HG03064 (cell line): ENCODE results near the gene APLP1.
"Not testable (repeated sequence)": the region's sequence is repeated elsewhere in the genome, so short reads cannot be mapped to it uniquely, and the experiment has no call there.

Experiments used
- ATAC-seq: cut with Tn5 transposase; IDR thresholded peaks from one replicate; pipeline ENCODE4 v1.9.1; 2021; ENCODE audit warnings: low read depth; ENCODE audit not compliant: unreplicated experiment

Gene APLP1

DNA sequence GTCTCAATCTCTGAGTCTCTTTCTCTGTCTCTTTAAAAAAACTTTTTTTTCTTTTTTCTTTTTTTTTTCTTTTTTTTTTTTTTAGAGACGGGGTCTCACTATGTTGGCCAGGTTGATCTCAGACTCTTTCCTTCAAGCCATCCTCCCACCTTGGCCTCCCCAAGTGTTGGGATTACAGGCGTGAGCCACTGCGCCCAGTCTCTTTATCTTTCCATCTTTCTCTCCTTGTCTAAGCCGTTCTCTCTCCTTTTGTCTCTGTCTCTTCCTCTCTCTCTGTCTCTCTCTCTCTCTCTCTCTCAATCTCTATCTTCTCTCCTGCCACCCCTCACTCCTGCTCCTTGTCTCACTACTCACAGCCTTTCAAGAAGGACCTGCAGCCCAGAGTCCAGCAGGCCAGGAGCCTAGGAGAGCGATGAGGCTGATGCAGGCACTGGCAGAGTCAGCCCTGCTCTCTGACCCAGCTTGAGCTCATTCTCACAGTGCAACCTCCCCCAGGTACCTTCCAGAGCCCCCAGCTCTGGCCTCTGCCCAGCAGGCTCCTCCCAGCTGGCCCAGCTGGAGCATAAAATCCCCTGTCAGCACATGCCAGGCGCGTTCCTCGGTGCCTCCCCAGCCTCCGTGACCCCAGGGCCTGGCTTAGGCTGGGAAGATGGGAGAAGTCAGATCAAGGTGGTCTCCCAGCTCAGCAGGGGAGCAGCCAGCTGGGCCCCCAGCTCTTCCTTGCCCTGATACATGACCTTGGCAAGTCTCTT, 16.2 kb upstream of the APLP1 start, which contains the start of gene NPHS1:
Gene NPHS1, minus strand, starts transcription at position 476 of the 752 bp plus-strand sequence. CDS start 667 bp downstream, outside the sequence.
- ATAC-seq = no peak

DNA sequence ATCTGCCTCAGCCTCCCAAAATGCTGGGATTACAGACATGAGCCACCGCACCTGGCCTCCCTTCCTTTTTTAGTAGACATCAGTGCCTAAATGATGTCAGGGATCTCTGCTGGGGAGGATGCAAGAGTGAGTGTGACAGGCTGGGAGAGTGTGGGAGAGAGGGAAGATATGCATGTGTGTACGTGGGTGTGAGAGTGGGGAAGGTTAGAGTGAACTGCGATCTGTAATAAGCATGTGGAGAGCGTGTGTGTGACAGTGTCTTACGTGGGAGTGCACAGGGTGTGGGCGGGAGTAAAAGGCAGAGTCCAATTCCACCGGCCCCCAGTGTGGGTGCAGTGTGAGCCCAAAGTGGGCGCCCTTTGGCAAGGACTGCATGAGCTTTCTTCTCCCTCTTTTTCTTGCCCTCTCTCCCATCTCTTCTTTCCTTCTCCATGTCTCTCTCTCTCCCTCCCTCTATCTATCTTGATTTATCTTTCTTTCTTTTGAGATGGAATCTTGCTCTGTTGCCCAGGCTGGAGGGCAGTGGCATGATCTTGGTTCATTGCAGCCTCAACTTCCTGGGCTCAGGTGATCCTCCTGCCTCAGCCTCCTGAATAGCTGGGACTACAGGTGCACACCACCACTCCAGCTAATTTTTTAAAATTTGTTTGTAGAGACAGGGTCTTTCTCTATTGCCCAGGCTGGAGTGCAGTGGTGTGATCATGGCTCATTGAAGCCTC, 15.2 kb upstream of the APLP1 start:
- ATAC-seq = no peak

DNA sequence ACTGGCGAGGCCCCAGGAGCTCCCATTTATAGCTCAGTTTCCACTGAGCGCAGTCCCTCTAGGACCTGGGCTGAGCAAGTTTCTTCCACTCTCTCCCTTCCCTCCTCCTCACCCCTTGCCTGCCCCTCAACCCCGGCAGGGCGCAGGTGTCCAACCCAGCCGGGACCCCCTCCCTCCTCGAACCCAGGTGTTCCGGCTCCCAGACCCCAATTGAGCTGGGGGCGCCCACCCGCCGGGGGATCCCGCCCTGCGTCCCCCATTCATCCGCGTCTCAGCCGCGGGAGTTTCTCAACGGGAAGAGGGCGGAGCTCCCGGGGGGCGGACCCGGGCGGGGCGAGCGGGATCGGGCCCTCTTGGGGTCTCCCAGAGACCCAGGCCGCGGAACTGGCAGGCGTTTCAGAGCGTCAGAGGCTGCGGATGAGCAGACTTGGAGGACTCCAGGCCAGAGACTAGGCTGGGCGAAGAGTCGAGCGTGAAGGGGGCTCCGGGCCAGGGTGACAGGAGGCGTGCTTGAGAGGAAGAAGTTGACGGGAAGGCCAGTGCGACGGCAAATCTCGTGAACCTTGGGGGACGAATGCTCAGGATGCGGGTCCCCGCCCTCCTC, 11.7 kb upstream of the APLP1 start, which contains the start of gene KIRREL2:
Gene KIRREL2, plus strand, starts transcription at position 366 of the 604 bp plus-strand sequence. Its CDS starts 209 bp downstream, at position 575.
- ATAC-seq = no peak

DNA sequence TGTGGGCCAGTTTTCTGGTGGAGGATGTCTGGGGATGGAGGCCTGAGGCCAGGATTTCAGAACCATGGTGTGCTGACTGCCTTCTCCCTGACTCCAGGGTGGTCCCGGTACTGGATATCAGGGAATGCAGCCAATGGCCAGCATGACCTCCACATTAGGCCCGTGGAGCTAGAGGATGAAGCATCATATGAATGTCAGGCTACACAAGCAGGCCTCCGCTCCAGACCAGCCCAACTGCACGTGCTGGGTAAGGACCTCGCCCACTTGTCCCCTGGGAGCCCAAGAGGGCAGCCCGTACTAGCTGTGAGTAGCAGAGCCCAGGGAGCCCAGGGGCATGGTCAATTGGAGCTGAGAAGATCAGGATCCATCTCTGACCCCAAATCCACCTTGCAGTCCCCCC, 10.1 kb upstream of the APLP1 start:
- no peak for ATAC-seq

DNA sequence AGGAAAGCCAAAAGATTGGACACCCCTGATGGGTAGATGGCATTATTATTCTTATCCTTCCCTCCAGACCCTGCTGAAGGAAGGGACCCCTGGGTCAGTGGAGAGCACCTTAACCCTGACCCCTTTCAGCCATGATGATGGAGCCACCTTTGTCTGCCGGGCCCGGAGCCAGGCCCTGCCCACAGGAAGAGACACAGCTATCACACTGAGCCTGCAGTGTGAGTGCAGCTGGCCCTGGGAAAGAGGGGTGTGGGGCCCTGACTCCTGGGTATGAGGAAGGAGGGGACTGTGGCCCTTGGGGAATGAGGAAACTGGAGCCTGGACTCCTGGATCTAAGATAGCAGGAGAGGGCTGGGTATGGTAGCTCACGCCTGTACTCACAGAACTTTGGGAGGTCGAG, 9.0 kb upstream of the APLP1 start:
- no peak for ATAC-seq

DNA sequence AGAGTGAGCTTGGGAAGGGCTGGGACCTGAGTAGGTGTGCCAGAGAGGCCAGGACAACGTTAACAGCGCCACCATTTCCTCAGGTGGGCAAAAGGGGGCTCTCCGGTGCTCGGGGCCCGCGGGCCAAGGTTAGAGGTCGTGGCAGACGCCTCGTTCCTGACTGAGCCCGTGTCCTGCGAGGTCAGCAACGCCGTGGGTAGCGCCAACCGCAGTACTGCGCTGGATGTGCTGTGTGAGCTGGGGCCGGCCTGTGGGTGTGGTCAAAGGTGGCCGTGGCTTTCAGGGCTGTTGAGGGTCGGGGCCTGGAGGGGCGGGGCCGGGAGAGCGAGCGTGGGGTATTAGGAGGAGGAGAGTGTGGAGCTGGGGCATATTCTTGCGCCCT, 7.9 kb upstream of the APLP1 start:
- ATAC-seq = no peak

DNA sequence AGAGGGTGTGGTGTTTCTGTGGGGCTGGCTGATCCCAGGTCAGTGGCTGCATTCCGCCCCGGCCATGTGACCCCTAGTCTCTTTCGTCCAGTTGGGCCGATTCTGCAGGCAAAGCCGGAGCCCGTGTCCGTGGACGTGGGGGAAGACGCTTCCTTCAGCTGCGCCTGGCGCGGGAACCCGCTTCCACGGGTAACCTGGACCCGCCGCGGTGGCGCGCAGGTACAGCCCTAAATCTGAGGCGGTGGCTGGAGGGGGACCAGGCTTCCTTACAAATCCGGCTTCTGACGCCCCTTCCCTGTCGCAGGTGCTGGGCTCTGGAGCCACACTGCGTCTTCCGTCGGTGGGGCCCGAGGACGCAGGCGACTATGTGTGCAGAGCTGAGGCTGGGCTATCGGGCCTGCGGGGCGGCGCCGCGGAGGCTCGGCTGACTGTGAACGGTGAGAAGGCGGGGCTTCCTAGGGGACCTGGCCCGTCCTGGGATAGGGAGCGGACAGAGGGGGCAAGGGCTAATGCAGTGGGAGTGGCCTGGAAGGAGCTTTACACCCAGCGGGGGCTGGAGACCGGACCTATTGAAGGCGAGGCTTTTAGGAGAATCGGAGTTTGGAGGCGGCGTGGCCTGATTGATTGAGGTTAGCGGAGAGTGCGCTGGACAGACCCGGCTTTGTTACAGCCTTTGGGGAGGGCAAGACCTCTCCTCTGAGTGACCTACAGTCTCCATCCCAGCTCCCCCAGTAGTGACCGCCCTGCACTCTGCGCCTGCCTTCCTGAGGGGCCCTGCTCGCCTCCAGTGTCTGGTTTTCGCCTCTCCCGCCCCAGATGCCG, 7.3 kb upstream of the APLP1 start:
- ATAC-seq = no peak

DNA sequence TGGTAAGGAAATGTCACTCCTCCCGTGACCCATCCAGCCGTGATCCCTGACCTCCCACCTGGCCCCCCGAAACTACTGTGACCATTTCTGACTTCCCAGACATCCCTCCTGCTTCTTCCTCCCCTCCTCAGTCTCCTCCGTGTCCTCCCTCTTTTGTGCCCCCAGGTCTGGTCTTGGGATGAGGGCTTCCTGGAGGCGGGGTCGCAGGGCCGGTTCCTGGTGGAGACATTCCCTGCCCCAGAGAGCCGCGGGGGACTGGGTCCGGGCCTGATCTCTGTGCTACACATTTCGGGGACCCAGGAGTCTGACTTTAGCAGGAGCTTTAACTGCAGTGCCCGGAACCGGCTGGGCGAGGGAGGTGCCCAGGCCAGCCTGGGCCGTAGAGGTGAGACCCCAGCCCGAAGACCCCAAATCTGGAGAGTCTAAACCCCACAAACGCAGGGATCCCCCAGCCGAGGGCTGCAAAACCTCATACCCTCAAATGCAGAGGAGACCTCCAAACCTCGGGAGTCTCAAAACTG, 6.7 kb upstream of the APLP1 start:
- ATAC-seq = no peak

DNA sequence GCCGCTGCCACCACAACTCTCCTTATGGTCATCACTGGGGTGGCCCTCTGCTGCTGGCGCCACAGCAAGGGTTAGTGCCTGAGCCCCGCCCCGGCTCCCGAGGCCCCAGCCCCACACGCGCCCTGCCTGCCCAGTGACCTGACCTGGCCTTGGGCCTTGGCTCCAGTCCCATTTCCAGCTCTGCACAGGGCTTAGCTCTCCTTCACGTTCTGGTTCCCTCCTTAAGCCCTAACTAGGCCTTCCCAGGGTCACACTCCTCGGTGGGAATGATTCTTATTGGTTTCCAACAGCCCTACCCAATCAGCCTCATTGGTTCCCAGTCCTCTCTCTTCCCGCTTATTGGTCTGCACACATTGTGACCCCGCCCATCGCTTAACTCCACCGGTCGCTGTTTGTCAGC, 5.8 kb upstream of the APLP1 start:
- ATAC-seq = no peak

DNA sequence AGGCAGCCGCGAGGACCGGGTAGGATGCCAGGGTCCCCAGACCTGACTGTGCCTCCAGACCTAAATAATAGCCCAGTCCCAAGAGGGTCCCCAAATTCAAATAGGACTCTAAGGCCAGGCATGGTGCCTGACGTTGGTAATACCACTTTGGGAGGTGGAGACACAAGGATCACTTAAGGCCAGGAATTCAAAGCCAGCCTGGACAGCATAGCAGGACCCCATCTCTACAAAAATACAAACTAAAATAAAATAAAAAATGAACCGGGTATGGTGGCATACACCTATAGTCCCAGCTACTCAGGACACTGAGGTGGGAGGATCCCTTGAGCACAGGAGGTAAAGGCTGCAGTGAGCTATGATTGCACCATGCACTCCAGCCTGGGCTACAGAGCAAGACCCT, 5.4 kb upstream of the APLP1 start:
- ATAC-seq = no peak

DNA sequence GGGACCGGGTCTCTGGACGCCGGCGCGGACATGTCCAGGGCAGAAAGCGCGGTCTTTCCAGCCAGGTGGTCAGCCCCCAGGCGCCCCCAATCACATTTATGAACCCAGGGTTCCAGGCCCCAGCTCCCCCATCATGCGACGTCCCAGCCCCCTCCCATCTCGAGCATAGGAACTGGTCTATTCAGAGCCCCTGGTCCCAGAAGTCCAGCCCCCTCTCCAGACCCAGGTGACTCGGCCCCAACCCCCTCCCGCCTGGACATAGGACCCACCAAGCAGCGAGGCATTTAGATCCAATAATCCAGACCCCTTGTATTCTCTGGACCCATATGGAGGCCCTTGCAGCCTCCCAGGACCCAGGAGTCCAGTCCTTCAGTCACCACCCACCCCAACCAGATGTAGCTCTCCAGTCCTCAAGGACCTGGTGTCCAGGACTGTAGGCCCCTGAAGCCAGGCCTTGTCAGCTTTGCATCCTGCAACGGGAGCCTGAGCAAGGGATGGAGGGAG, 501 bp downstream of the APLP1 start:
- ATAC-seq = no peak

DNA sequence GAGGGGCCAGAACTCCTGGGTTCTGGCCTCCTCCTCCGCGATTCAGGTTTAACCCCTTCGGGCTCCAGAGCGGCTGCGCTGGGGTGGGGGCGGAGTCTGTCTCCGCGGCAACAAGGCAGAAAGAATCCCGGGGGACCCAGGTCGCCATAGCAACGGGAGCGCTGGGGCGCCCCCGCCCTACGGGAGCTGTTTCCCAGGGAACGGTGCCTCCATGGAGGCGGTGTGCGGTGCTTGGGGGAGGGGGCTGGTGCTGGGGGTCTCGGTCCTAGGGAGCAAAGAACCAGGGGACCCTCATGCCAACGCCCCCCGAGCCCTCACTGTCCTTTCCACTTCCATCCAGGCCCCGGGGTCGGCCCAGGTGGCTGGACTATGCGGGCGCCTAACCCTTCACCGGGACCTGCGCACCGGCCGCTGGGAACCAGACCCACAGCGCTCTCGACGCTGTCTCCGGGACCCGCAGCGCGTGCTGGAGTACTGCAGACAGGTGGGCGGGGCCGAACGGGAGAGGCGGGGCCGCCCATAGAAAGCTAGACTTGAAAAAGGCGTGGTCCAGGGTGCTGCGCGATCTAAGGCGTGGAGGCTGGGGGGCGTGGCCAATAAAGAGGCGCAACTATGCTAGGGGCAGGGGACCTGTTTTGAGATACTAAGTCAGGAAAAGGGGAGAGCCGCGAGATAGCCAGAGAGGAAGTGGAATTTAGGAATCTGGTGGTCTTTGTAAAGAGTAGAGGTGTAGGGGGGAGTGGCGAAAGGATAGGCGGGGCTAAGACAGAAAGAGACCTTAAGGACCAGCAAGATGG, 1.2 kb downstream of the APLP1 start:
- no peak for ATAC-seq

DNA sequence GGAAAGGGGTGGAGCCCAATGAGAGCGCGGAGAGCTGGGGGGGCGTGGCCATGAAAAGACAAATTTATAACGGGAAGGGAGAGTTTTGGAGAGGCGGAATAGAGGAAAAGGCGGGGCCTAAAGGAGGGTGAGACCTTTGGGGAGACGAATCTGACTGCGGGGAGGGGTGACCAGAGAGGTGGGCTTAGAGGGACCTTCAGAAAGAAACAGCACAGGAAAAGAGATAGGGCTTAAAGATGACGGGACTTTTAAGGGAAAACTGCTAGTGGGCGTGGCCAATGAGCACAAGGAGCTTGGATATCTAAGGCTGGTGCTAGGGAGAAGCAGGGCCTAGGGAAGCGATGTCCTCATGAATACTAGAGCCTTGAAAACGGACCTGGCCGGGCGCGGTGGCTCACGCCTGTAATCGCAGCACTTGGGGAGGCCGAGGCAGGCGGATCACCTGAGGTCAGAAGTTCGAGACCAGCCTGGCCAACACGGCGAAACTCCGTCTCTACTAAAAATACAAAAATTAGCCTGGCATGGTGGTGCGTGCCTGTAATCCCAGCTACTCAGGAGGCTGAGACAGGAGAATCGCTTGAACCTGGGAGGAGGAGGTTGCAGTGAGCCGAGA, 1.9 kb downstream of the APLP1 start:
- ATAC-seq = not testable (repeated sequence)

DNA sequence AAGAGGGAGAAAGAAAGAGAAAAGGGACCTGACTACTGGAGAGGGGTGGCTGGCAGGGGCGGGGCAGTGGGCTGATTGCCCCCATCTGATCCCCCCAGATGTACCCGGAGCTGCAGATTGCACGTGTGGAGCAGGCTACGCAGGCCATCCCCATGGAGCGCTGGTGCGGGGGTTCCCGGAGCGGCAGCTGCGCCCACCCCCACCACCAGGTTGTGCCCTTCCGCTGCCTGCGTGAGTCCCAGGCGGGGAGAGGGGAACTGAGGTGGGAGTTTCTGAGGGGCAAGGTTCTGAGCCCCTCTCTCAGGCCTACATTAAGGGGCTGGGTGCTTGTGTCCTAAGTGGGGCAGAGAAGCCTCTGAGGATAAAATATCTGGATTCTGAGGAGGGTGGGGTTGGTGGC, 2.4 kb downstream of the APLP1 start:
- ATAC-seq = no peak

DNA sequence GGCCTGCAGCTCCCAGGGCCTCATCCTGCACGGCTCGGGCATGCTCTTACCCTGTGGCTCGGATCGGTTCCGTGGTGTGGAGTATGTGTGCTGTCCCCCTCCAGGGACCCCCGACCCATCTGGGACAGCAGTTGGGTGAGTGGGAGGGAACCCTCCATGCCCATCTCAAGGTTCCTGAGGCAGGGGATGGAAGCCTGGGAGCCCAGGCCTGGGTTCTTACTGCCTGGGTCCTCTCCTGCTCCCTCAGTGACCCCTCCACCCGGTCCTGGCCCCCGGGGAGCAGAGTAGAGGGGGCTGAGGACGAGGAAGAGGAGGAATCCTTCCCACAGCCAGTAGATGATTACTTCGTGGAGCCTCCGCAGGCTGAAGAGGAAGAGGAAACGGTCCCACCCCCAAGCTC, 3.2 kb downstream of the APLP1 start:
- ATAC-seq = no peak

DNA sequence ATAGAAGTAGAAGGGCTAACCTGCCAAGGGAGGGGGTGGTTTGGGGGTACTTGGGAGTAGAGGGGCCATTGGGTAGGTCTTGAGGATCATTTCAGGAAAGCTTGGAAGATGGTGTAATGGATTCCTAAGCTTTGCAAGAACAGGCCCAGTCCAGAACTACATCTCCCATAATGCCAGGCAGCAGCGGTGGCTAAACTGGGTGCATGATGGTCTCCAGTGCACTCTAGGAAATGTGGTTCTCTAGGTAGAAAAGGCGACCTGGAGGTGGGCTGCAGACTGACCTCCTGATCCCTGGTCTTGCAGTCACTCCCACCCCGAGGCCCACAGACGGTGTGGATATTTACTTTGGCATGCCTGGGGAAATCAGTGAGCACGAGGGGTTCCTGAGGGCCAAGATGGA, 3.8 kb downstream of the APLP1 start:
- no peak for ATAC-seq

DNA sequence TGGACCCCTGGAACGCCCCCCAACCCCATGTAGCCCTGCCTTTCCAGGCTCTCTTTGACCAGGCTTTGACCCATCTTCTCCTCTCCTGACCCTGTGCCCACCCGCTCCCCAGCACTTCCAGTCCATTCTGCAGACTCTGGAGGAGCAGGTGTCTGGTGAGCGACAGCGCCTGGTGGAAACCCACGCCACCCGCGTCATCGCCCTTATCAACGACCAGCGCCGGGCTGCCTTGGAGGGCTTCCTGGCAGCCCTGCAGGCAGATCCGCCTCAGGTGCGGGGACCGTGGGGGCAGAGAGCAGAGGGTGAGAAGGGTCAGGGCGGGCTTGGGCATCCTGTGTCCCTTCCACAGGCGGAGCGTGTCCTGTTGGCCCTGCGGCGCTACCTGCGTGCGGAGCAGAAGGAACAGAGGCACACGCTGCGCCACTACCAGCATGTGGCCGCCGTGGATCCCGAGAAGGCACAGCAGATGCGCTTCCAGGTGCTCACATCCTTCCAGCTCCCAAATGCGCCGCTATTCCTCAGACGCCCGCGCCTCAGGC, 6.1 kb downstream of the APLP1 start:
- no peak for ATAC-seq

DNA sequence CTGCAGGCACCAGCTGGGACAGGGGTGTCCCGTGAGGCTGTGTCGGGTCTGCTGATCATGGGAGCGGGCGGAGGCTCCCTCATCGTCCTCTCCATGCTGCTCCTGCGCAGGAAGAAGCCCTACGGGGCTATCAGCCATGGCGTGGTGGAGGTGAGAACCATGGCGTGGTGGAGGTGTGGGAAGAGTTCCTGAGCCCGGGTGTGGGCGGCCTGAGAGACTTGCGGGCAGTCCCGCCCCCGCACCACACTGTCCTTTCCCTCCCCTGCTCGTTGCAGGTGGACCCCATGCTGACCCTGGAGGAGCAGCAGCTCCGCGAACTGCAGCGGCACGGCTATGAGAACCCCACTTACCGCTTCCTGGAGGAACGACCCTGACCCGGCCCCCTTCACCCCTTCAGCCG, 10.7 kb downstream of the APLP1 start:
- ATAC-seq = no peak

DNA sequence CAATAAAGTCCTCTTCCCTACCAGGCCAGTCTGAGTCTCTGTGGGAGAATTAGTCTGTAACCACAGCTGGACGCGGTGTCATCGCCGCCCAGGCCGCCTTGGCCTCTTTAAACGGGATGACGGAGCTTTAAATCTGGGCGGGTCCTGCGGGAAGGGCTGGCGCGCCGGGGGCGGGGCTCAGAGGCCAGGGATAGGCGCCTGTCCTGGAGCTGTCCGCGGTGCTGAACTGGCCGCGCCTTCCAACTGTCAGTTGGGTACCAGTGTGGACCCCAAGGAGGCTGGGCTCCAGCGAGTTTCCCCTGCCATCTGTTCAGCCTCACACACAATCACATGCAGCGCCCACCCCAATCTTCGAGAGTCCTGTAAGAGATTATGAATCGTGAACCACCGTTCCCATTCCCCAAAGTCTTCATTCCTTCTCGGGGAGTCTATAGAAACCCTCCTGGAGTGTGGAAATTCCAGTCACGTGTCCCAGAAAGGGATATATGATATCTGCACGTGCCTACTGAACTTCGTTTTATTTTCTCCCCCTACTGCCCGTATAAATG, 11.5 kb downstream of the APLP1 start:
- no peak for ATAC-seq
